GM12878 (cell line): Measurements from ENCODE around the gene AP3B1. TPM values are rescaled to one million over a fixed set of nuclear protein-coding genes. Genes with fewer than 3 reads are reported as not detected.

Experiments
- ATAC-seq: fragments of 200-7000 bp; cut with Tn5 transposase; 3 replicates; pipeline ENCODE4 v1.9.1; 2020; ENCODE audit warnings: mild to moderate bottlenecking, moderate library complexity
- BruUV-seq: library from RNA; stranded (reverse); fragments of 400-500 nt; replicated peaks from 2 replicates; lab custom pipeline; 2021; lab: Mats Ljungman, UMichigan
- CTCF ChIA-PET: fragments of 300-600 bp; sonication (Branson Sonifier 250); formaldehyde crosslinking; extraction: SDS; loops from one replicate; lab custom pipeline; 2021; ENCODE audit warnings: inconsistent platforms; lab: Yijun Ruan, JAX
- POLR2A ChIA-PET: fragments of 350-600 bp; formaldehyde crosslinking; extraction: SDS; loops from one replicate; lab custom pipeline; 2021; ENCODE audit warnings: inconsistent platforms; lab: Charles Lee
- RAD21 ChIA-PET: fragments of 300-600 bp; sonication (Branson Sonifier 250); formaldehyde crosslinking; loops from one replicate; lab custom pipeline; 2023; ENCODE audit warnings: antibody characterized with exemption; ENCODE audit not compliant: unreplicated experiment; lab: Charles Lee
- SMC1A ChIA-PET: fragments of 300-600 bp; sonication (Branson Sonifier 250); formaldehyde crosslinking; loops from one replicate; lab custom pipeline; 2023; ENCODE audit not compliant: unreplicated experiment, uncharacterized antibody; lab: Charles Lee
- DNase-seq: peaks from one replicate; pipeline ENCODE4 v3.0.0-alpha.2; 2011; ENCODE audit warnings: low read depth, low spot score
- FAIRE-seq: peaks from 3 replicates; lab custom pipeline; 2011; peaks lifted over from hg19 to GRCh38; lab: Jason Lieb, UNC
- H2AFZ ChIP-seq: 2 replicates; pipeline ENCODE4 v1.6.0; 2011; ENCODE audit warnings: low read depth, low read length, control low read depth; ENCODE audit not compliant: control insufficient read depth
- H3K27ac ChIP-seq: 2 replicates; pipeline ENCODE4 v1.5.1; 2011; ENCODE audit warnings: control low read depth; ENCODE audit not compliant: control insufficient read depth, insufficient read depth
- H3K27me3 ChIP-seq, 2 experiments: replicated peaks in 1 of 2; 2 replicates each; pipeline versions ENCODE4 v1.6.0 to v1.6.1; 2011; ENCODE audit warnings: low read length in 1 of 2; ENCODE audit not compliant: control insufficient read depth in 2 of 2, insufficient read depth in 2 of 2
- H3K36me3 ChIP-seq, 2 experiments: 2 replicates each; pipeline ENCODE4 v1.5.1; 2011; ENCODE audit warnings: low read length in 1 of 2; ENCODE audit not compliant: control insufficient read depth in 2 of 2, insufficient read depth in 2 of 2
- H3K4me1 ChIP-seq: 2 replicates; pipeline ENCODE4 v1.6.1; 2011; ENCODE audit warnings: mild to moderate bottlenecking, low read length, moderate library complexity, mixed read lengths; ENCODE audit not compliant: control insufficient read depth, insufficient read depth
- H3K4me2 ChIP-seq: 2 replicates; pipeline ENCODE4 v1.6.0; 2011; ENCODE audit warnings: control low read depth; ENCODE audit not compliant: control insufficient read depth, insufficient read depth
- H3K4me3 ChIP-seq: fragments of 200-600 bp; sonication (generic); 2 replicates; pipeline ENCODE4 v1.5.1; 2016
- H3K79me2 ChIP-seq: 2 replicates; pipeline ENCODE4 v1.6.0; 2011; ENCODE audit warnings: low read length; ENCODE audit not compliant: control insufficient read depth, insufficient read depth
- H3K9ac ChIP-seq: 2 replicates; pipeline ENCODE4 v1.8.0; 2011; ENCODE audit warnings: low read length, control low read depth, mixed read lengths; ENCODE audit not compliant: control insufficient read depth, insufficient read depth
- H3K9me3 ChIP-seq: replicated peaks from 3 replicates; pipeline ENCODE4 v1.5.1; 2011; ENCODE audit warnings: mild to moderate bottlenecking, low read length; ENCODE audit not compliant: control insufficient read depth, insufficient read depth
- H4K20me1 ChIP-seq: 2 replicates; pipeline ENCODE4 v1.6.0; 2011; ENCODE audit not compliant: control insufficient read depth, insufficient read depth
- CBFB ChIP-seq: IDR thresholded peaks from 2 replicates; pipeline ENCODE4 v1.6.1; 2016; ENCODE audit warnings: antibody characterized with exemption, low read depth
- CREM ChIP-seq: IDR thresholded peaks from 2 replicates; pipeline ENCODE4 v1.6.1; 2014; ENCODE audit warnings: antibody characterized with exemption, low read depth
- ETV6 ChIP-seq, 2 experiments: fragments of 450-650 bp in 1 of 2; IDR thresholded peaks in 1 of 2; conservative IDR thresholded peaks in 1 of 2; 2 replicates each; pipeline ENCODE4 v1.6.1; 2014; ENCODE audit warnings: antibody characterized with exemption in 1 of 2, borderline replicate concordance in 1 of 2, low read depth in 1 of 2, mild to moderate bottlenecking in 1 of 2, moderate library complexity in 1 of 2
- GABPA ChIP-seq: IDR thresholded peaks from 2 replicates; pipeline ENCODE4 v1.6.1; 2014; ENCODE audit warnings: antibody characterized with exemption, low read depth, mild to moderate bottlenecking, inconsistent platforms
- GATAD2B ChIP-seq: fragments of 450-650 bp; conservative IDR thresholded peaks from 2 replicates; pipeline ENCODE4 v1.6.1; 2017; ENCODE audit warnings: low read depth, mild to moderate bottlenecking, moderate library complexity
- IKZF1 ChIP-seq: fragments of 450-650 bp; conservative IDR thresholded peaks from 2 replicates; pipeline ENCODE4 v1.6.1; 2017; ENCODE audit warnings: antibody characterized with exemption, mild to moderate bottlenecking
- KAT2A ChIP-seq: conservative IDR thresholded peaks from 2 replicates; pipeline ENCODE4 v1.6.1; 2011; ENCODE audit warnings: low read depth, low read length; ENCODE audit not compliant: control insufficient read depth
- POLR2AphosphoS5 ChIP-seq: IDR thresholded peaks from 2 replicates; pipeline ENCODE4 v1.6.1; 2011; ENCODE audit warnings: mild to moderate bottlenecking, low read length, inconsistent platforms
- PRDM15 ChIP-seq: fragments of 450-650 bp; formaldehyde crosslinking; IDR thresholded peaks from 2 replicates; pipeline ENCODE4 v1.4.0; 2020; ENCODE audit warnings: mild to moderate bottlenecking, moderate library complexity
- RAD21 ChIP-seq: IDR thresholded peaks from 2 replicates; pipeline ENCODE4 v1.6.1; 2011; ENCODE audit warnings: mild to moderate bottlenecking, low read depth, low read length, moderate library complexity; ENCODE audit not compliant: insufficient read depth
- SP1 ChIP-seq: IDR thresholded peaks from one replicate; pipeline ENCODE4 v1.6.1; 2011; ENCODE audit warnings: low read depth, low read length
- WRNIP1 ChIP-seq: IDR thresholded peaks from 2 replicates; pipeline ENCODE4 v1.6.1; 2011; ENCODE audit warnings: low read depth, low read length, improper control_type of control experiment, borderline replicate concordance
- ZNF384 ChIP-seq: IDR thresholded peaks from 2 replicates; pipeline ENCODE4 v1.6.1; 2012; ENCODE audit warnings: low read depth, mild to moderate bottlenecking, low read length, improper control_type of control experiment, borderline replicate concordance
- WGBS: methylation state at CpG from one replicate; pipeline ENCODE4 v1.1.6; 2016; ENCODE audit warnings: low lambda C conversion rate; ENCODE audit not compliant: insufficient replicate concordance, insufficient coverage; ENCODE audit errors: missing lambda C conversion rate; 5-methylcytosine and 5-hydroxymethylcytosine counted together
- in situ Hi-C: fragments of 300-500 bp; cut with MboI; formaldehyde crosslinking; loops from 9 replicates; pipeline ENCODE4 v1.14.3; 2018; ENCODE audit warnings: mixed read lengths
- intact Hi-C: fragments of 100-400 bp; cut with micrococcal nuclease; formaldehyde crosslinking; loops from one replicate; pipeline ENCODE4 v1.14.2; 2022; ENCODE audit not compliant: unreplicated experiment
- polyA plus RNA-seq, 11 experiments: library from polyadenylated mRNA; depleted of rRNA in 4 of 11; unstranded in 6 of 11; stranded (reverse) in 5 of 11; fragments of >200 nt; fragmentation: Nextera tagmentation in 4 of 11; fragmentation: Illumina TruSeq in 1 of 11; extraction: Ambion mirVana in 4 of 11; extraction: Trizol in 1 of 11; gene quantifications; 1 replicate in 1 of 11; 2 replicates in 10 of 11; pipeline versions ENCODE4 v1.2.1 to v1.2.3, GENCODE V29; 2011 to 2016; ENCODE audit warnings: inconsistent platforms in 2 of 11, missing spikeins in 2 of 11, low read depth in 1 of 11
- total RNA-seq, 4 experiments: library from RNA; depleted of rRNA in 3 of 4; stranded (reverse); fragments of >200 nt in 3 of 4; fragmentation: Illumina TruSeq in 1 of 4; extraction: Trizol in 1 of 4; gene quantifications; 2 replicates each; pipeline versions ENCODE4 v1.2.1 to v1.2.3, GENCODE V29; 2013 to 2021

AP3B1 gene
- total and polyA plus RNA-seq, 10 of the 15 experiments (the other 5 are each of a cell fraction or from before 2014, with no cell fraction given), result 30.9 to 70.8 (median 46.0) TPM

GRCh38 chr5:78339617-78340436 is 45.3 kb upstream of the AP3B1 start:
- ATAC-seq, result no peak
- Histone ChIP-seq H4K20me1 (no peaks in the 10 kb centered on the region), H3K27ac (no peak overlapping the region), H3K9me3 (peaks cover 6% of the 10 kb centered on the region), H3K9ac (no peak overlapping the region), H3K79me2 (no peaks in the 10 kb centered on the region), H3K4me1 (no peaks in the 10 kb centered on the region), H3K4me2 (no peak overlapping the region), H2AFZ (no peak overlapping the region), H3K36me3 (no peaks in the 10 kb centered on the region), H3K27me3 (no peaks in the 10 kb centered on the region), H3K4me3 (no peak overlapping the region)
- TF ChIP-seq ETV6 (conservative IDR thresholded peaks at IDR 0.05 in 1 of 2, IDR thresholded peaks at IDR 0.05 in 1 of 2; ENCODE audit: borderline replicate concordance in 1 of 2, low read depth in 1 of 2), result no peak
- no peak for TF ChIP-seq RAD21
- TF ChIP-seq CBFB, result no peak
- no TSS peak for BruUV-seq
- 53% methylated on average over 5 of the region's 5 CpGs for WGBS
- ChIA-PET CTCF (interaction anchor here (0.6 kb wide), 1 partner anchor 87 kb away, joined by 3 read pairs; no protein-coding TSS in a partner anchor), RAD21 (no interaction called here), SMC1A (no interaction called here), POLR2A (interaction anchor here (0.6 kb wide), 1 partner anchor 19 kb away, joined by 5 read pairs; no protein-coding TSS in a partner anchor)
- intact Hi-C loops (no loop called here), in situ Hi-C loops (no loop called here)
- no peak for DNase-seq
- no peak for FAIRE-seq

GRCh38 chr5:78336698-78337097 is 42.2 kb upstream of the AP3B1 start:
- no peak overlapping the region for H3K27ac ChIP-seq
- POLR2A ChIA-PET, result interaction anchor here (0.5 kb wide), 1 partner anchor 30 kb away, joined by 7 read pairs; no protein-coding TSS in a partner anchor
- CTCF ChIA-PET, result no interaction called here
- peaks cover 6% of the 10 kb centered on the region for H3K9me3 ChIP-seq
- no peaks in the 10 kb centered on the region for H3K4me1 ChIP-seq
- RAD21 ChIA-PET, result interaction anchor here (0.8 kb wide), 1 partner anchor 15 kb away, joined by 3 read pairs; no protein-coding TSS in a partner anchor
- no peak for ATAC-seq
- H3K79me2 ChIP-seq, result no peaks in the 10 kb centered on the region
- FAIRE-seq, result no peak
- BruUV-seq, result no TSS peak
- no peak overlapping the region for H3K4me3 ChIP-seq
- DNase-seq, result no peak
- WGBS, result 6% methylated on average over 1 of the region's 2 CpGs
- no peak overlapping the region for H3K4me2 ChIP-seq
- SMC1A ChIA-PET, result interaction anchor here (1.0 to 1.3 kb wide), 2 partner anchors 8 to 15 kb away, joined by 3 read pairs; no protein-coding TSS in a partner anchor
- no peaks in the 10 kb centered on the region for H3K36me3 ChIP-seq
- H4K20me1 ChIP-seq, result no peaks in the 10 kb centered on the region
- H2AFZ ChIP-seq, result no peak overlapping the region
- intact Hi-C loops (no loop called here), in situ Hi-C loops (no loop called here)
- no peaks in the 10 kb centered on the region for H3K27me3 ChIP-seq
- no peak overlapping the region for H3K9ac ChIP-seq
- TF ChIP-seq IKZF1 (no peak), WRNIP1 (no peak), CBFB (no peak), KAT2A (no peak), POLR2AphosphoS5 (no peak), PRDM15 (CRISPR knock-in tag) (no peak), CREM (no peak), GATAD2B (no peak), SP1 (no peak), ZNF384 (no peak), GABPA (no peak)
